ENCODE data around the gene RGS19.
"Not testable (repeated sequence)": the region's sequence is repeated elsewhere in the genome, so short reads cannot be mapped to it uniquely, and the experiment has no call there.

The RGS19 gene

DNA sequence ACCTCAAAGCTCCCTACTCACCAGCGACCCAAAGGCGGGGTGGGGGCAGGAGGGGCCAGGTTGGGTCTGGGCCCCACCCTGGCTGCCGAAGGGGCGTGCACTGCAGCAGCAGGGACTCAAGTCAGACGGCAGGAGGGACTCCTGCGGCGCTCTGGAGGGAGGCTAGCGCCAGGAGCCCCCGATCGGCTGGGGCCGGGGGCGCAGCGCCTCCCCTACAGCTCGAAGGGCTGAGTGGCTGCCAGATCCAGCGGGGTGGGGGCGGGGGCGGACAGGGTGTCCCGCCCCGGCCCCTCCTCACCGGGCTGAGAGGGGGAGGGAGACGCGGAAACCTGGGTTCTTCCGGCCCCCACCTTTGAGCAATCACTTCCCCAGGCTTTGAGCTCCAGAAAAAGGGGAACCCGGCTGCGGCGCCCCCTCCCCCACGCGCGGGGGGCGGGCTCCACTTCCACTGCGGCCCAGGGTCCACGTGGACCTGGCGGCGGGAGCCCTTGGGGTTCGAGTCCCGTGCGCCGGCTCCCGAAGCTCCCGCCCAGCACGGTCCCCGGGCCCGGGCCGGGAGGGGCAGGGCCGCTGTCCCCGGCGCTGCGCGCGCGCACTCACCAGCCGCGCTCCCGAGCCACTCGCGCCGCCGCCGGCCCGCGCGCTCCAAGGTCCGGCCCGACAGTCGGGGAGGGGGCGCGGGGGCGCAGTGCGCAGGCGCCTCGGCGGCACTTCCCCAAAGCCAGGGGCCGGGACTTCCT, at the start of gene RGS19:
RGS19 (minus strand) TSS at position 246 of the 740 bp plus-strand sequence. CDS start 2,632 bp downstream, outside the sequence.
- DNase-seq, result no peak

- not testable (repeated sequence) for DNase-seq
Observed at GRCh38 chr20:64123517-64123916, 44.2 kb upstream of the RGS19 start.

- not testable (repeated sequence) for DNase-seq
Observed at GRCh38 chr20:64122927-64123326, 43.6 kb upstream of the RGS19 start.

GRCh38 chr20:64121586-64121985, 42.3 kb upstream of the RGS19 start:
- DNase-seq, result no peak

DNA sequence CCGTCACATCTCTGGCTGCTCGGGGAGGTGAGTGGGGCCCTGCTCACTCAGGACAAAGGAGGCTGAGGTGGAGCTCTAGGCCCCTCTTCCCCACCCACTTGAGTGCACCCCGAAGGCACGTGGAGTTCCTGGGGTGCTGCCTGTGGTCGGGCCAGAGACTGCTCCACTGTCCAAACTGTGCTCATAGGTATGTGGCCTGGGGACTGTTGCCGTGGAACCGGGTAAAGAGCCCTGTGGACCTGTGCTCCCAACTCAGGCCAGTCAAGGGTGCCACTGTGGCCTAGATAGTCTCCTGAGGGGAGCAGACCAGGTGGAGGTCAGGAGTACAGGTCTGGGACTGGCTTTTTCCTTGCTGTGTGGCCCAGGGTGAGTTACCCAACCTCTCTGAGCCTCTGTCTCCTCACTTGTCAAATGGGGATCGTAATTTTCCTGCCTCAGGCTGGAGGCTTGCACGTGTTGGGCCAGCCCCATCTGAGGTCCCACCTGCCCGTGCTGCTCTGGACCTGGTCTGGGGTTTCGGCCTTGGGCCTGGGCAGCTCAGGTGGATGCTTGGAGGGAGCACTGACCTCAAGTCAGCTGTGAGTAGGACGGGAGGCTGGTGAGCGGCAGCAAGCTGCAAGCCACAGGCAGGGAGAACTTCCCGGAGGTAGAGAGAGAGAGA, 40.5 kb upstream of the RGS19 start:
- no peak for DNase-seq

DNA sequence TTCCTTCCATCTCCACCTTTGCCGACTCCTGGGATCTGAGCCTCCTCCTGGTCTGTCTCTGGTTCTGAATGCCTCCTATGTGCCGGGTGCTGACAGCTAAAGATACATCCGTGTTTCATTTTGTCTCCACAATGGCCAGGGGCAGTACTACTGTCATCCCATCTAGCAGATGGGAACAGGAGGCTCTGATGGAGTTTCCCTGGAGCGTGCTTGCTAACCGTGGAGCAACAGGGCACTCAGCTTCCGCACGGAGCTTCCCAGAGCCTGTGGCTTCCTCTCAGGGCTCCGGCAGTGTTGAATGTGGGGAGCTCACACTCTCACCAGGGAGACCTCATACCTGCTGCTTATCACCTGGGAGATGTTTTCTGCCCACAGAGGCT, 40.0 kb upstream of the RGS19 start:
- no peak for DNase-seq

DNA sequence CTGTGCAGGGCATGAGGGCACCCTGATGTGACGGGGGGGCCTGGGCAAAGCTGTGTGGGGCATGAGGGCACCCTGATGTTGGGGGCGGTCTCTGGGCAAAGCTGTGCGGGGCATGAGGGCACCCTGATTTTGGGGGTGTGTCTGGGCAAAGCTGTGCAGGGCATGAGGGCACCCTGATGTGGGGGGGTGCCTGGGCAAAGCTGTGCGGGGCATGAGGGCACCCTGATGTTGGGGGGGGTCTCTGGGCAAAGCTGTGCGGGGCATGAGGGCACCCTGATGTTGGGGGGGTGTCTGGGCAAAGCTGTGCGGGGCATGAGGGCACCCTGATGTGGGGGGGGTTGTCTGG, 38.1 kb upstream of the RGS19 start:
- not testable (repeated sequence) for DNase-seq

DNA sequence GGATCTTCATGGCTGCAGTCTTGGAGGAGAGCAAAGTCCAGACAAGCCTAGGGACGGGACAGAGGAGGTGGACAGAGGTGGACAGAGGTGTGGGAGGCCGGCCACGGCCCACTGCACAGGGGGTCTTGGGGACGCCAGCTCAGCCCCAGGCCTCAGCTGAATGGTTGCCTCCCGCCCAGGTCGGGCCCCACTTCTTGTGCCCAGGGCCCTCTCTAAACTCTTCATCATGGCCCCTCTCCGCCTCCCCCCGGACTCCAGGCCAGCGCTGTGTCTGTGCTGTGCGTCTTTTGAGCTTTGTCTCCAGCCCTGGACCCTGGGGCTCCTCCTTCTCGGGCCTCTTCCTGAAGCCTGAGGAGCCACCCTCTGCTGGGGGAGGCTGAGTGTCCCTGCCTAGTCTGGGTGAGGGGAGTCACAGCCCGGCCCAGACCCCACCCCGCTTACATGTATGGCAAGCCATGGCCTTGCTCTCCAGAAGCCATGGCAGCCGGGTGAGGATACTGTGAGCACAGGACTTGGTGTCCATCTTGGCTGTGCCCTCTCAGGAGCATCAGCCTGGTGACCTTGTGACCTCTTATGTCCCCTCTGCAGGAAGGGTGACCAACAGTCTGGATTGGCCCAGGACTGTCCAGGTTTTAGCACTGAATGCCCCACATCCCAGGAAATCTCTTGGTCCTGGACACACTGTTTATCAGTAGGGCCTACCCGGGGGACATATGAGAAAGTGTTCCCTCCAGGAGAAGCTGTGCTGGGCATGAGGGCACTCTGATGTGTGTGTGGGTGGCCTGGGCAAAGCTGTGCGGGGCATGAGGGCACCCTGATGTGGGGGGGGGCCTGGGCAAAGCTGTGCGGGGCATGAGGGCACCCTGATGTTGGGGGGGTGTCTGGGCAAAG, 37.5 kb upstream of the RGS19 start:
- no peak for DNase-seq

- no peak for DNase-seq
Observed at GRCh38 chr20:64116016-64116415, 36.7 kb upstream of the RGS19 start.

DNA sequence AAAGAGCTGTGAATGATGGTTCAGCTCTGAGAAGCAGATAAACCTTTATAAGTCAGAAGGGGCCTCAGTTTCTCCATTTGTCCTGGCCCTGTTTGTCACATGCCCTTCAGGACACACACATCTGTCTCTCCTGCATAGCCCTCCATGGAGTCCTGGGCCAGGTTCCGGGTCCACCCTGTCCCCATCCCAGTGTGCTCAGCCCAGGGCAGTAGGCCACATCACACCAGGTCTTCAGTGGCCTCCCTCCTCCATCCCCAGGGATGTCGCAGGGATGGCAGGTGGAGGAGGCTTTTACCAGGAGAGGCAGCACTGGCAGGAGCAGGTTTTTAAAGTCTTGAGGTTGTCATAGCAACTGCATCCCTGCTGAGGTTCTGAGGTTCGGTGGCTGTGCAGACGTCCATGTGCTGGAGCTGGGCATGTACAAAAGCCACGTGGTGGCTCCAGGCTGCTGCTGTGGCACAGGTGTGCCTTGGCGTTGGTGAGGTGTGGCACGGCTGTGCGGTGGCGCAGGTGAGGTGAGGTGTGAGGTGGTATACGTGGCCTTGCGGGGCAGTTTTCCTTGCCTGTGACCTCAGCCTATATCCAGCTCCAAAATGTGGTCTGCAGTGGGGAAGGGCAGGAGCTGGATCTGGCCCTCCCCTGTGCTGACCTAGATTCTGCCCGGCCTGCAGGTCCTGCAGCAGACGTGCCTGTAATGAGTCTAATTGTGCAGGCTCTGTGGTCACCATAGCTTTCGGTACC, 36.0 kb upstream of the RGS19 start:
- no peak for DNase-seq

DNA sequence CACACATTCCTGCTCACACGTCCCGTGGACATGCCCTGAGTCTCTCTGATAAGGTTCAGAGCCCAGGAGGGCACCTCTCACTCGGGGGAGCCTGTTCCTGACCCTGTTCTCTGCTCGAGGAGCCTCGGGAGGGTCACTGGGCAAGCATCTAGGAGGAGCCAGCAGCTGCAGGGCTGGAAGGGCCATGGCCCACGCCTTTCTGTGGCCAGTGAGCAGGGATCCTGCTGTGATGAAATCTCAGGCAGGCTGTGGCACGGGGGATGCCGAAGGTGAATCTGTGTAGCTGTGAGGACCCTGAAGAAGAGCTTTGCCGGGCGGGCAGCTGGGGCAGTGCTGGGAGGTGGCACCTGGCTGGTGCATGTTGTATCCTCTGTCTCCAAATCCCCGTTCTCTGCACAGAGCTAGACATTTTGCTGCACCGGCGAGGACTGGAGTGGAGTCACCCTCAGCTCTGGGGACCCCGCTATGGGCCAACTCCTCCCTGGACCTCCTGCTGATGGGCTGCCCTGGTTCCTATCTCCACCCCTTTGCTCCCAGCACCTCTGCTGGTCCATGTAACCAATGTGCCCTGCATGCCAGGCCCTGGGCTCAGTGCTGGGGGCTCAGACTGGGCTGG, 35.1 kb upstream of the RGS19 start:
- no peak for DNase-seq

DNA sequence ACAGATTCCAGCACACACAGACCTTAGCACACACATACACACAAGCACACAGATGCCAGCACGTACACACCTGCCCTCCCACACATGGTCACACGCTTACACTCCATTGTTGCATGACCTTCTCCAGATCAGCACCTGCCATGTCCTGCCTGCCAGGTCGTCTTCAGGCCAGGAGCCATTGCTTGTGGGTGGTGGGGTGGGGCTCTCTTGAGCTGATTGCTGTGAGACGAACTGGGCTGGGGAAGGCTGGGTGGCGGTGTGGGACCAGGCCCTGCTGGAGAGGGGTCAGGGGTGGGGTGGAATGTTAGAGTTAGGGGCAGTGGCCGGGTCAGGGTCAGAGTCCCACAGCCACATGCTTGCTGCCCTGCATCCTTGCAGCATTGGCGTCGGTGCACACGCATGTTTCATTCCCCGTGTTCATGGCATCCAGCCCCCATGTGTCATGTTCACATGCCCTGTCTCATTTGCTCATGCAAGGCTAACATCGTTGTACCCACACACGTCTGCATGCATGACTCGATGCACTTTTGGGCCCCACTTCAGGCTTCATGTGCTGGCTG, 34.6 kb upstream of the RGS19 start:
- DNase-seq, result no peak

- DNase-seq, result no peak
Observed at GRCh38 chr20:64113444-64113775, 34.1 kb upstream of the RGS19 start.

DNA sequence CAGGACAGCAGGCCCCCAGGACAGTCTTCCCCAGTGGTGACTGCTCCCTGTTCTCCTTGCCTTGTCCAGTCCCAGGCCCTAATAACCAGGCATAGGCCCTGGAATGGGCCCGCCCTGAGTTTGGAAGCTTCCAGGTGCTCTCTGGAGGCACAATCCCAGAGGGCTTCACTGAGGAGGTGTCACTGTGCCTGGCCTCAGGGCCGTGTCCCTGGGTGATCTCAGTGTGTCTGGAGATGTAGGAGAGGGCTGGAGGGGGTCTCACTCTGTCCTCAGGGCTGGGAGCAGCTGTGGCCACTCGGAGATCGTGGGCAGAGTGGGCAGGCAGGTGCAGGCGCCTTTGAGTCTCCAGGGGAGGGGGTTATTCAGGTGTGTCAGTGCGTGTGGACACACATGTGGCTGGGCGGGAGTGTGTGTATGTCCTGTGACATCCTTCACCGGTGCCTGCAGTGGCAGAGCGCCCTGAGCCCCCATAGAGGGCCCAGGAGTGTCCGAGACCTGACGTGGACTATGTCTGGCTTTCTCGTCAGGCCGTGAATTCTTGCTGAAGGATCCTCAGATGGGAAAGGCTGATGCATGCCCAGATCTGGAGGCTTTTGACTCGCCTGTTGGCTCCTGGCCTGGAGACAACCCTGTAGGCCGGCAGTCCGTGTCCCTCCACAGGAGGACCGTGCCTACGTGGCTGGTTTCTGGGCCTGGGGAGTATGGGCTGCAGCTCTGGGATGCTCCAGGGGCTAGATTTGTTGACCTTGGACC, 33.5 kb upstream of the RGS19 start:
- no peak for DNase-seq

- DNase-seq, result no peak
Observed at GRCh38 chr20:64111841-64112641, 32.7 kb upstream of the RGS19 start.

DNA sequence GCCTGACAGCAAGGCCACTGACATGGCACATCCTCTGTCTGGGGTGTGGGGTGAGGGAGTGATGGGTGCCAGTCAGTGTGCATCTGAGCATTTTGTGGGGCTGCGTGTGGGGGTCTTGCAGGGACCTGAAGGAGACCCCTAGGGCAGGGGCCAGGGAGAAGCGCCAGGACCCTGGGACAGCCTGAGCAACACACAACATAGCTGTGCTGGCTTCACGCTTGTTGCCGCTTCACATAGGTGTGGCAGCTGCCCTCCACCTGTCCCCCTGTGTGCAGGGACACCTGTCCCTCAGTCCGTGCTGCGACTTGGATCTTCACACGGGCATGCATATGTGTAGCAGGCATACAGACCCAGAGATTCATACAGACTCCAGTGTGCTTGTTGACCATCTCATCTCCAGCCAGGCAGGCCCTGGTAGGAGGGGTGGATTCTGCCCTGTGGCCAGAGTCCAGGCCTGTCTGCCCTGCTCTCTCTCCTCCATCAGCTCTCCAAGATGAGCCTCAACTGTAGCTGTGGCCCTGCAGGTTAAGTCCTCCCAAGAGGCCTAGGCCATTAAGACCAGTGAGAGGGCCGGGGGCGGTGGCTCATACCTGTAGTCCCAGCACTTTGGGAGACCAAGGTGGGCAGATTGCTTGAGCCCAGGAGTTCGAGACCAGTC, 31.2 kb upstream of the RGS19 start:
- DNase-seq, result no peak

DNA sequence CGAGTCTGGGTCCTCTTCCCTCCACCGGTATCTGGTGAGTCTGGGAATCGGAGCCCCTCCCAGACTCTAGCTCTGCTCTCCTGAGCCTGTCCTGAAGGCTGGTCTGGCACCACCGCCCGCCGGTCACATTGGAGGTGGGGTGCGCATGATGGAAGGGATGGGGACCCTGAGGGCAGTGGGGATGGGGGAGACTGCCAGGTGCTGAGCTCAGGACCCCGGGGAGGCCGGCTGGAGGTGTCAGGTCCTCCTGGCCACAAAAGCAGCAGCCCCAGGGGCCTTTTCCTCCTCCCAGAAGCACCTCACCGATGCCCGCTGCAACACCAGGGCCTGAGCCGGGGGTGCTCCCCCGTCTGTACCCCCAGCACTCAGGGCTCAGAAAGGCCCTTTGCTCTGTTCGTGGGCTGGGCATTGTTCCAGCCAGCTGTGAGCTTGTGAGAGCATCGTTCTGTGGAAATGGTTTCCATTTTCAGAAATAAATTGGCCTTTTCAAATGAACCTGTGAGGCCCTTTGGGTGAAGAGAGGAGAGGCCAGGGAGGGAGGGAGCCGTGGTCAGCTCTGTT, 30.6 kb upstream of the RGS19 start:
- DNase-seq, result no peak

- no peak for DNase-seq
Observed at GRCh38 chr20:64108731-64109681, 29.7 kb upstream of the RGS19 start.

Data from amniotic stem cell (primary cell).